ENCODE results near the gene THRB. TPM values are rescaled to one million over a fixed set of nuclear protein-coding genes. Genes with fewer than 3 reads are reported as not detected.

THRB gene
- total and polyA plus RNA-seq, 8 donors = 3.6 to 47.3 (median 14.5) TPM

DNA sequence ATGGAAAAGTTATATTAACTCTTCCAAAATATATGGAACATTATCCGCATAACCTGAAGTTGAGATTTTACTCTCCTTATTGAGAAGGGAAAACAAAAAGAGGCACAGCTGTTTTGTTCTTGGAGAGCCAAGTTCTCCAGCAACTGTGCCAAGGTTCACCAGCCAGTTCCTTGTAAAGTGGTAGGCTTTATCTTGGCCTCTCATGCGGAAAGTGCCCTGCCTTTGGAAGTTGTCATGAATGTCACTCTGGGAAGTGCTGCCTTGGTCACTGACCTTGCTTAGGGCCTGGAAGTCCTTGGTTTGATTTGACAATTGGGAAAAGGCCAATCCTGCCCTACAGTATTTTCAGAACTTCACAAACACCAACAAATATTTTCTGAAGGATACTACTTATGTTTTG lies 44.2 kb upstream of the THRB start:
- peak; percentile 81 to 83 for DNase-seq
- peak overlapping the region in 3 of 5 donors; percentile 10 to 40 (median 36) for H3K27ac ChIP-seq
- no peak overlapping the region for H3K4me3 ChIP-seq
- no peak for TF ChIP-seq EP300 (IDR thresholded peaks at IDR 0.05)
- TF ChIP-seq, protein P1, sequence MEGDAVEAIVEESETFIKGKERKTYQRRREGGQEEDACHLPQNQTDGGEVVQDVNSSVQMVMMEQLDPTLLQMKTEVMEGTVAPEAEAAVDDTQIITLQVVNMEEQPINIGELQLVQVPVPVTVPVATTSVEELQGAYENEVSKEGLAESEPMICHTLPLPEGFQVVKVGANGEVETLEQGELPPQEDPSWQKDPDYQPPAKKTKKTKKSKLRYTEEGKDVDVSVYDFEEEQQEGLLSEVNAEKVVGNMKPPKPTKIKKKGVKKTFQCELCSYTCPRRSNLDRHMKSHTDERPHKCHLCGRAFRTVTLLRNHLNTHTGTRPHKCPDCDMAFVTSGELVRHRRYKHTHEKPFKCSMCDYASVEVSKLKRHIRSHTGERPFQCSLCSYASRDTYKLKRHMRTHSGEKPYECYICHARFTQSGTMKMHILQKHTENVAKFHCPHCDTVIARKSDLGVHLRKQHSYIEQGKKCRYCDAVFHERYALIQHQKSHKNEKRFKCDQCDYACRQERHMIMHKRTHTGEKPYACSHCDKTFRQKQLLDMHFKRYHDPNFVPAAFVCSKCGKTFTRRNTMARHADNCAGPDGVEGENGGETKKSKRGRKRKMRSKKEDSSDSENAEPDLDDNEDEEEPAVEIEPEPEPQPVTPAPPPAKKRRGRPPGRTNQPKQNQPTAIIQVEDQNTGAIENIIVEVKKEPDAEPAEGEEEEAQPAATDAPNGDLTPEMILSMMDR (IDR thresholded peaks at IDR 0.05) = no peak
- no peak for TF ChIP-seq POLR2A (IDR thresholded peaks at IDR 0.05)
- peak in 2 of 3 donors; percentile 53 to 87 for TF ChIP-seq POLR2AphosphoS5 (IDR thresholded peaks at IDR 0.05)
- no peaks in the 10 kb centered on the region for H3K36me3 ChIP-seq
- WGBS, 5 donors = 32 to 57% (median 54%) methylated on average over 2 of the region's 2 CpGs
- H3K27me3 ChIP-seq = no peaks in the 10 kb centered on the region
- peaks cover 0 to 5% (median 0%) of the 10 kb centered on the region in 4 donors for H3K4me1 ChIP-seq
- intact Hi-C loops (cut with DNase I; ENCODE audit: low total_unique reads) = no loop called here
- H3K9me3 ChIP-seq = no peaks in the 10 kb centered on the region

DNA sequence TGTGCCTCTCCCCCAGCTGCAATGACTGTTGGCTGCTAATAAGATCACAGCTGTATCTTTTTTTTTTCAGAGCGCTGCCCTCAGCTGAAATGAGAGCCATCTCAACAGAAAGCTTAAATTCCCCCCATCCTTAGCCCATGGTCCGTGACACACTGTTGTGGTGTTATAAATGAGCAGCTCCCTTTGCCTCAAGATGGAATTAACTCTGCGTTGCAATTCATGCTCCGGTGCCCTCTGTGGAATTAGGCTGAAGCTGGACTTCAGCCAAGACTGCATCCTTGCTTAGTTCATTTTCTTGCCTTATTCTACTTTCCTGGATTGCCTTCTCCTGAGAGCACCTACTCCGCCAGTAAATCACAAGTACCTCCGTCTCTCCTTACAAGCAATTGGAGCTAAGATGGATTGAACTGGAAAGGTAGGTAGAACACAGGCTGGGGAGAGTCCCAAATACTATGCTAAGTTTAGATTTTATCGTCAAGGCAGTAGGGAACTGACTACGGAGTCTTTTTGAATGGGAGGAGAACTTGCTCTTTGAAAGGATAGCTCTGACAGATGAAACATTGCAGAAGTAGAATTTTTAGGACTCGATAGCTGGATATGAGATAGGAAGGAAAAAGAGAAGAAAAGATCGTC lies 39.0 kb upstream of the THRB start:
- DNase-seq = no peak
- WGBS, 5 donors = 66 to 95% (median 83%) methylated on average over 10 of the region's 10 CpGs
- Histone ChIP-seq H3K9me3 (no peaks in the 10 kb centered on the region), H3K4me1 (no peaks in the 10 kb centered on the region), H3K27me3 (no peaks in the 10 kb centered on the region), H3K36me3 (no peaks in the 10 kb centered on the region), H3K27ac (no peak overlapping the region), H3K4me3 (no peak overlapping the region)
- intact Hi-C loops (cut with DNase I; ENCODE audit: low total_unique reads) = no loop called here
- no peak for TF ChIP-seq POLR2AphosphoS5 (IDR thresholded peaks at IDR 0.05)
- TF ChIP-seq, protein P1 (IDR thresholded peaks at IDR 0.05) = no peak
- no peak for TF ChIP-seq EP300 (IDR thresholded peaks at IDR 0.05)
- no peak for TF ChIP-seq POLR2A (IDR thresholded peaks at IDR 0.05)

DNA sequence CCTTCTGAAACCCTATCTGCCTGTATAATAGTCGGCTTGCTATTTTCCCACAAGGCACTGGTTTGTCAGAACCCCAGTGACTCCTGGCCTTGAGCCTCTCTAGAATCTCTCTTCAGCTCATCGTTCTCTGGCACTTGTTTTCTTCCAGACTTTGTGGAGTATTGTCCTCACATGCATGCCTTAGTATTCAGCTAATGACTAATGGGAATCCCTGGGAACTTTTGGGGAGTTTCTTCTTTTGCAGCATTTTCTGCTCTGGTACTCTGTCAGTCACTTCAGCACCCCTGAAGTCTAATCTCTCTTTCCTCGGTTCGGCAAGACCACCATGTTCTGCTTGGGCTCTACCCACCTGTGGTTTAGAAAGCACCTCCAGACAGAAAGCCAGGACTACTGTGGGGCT lies 35.8 kb upstream of the THRB start:
- Histone ChIP-seq H3K27me3 (no peaks in the 10 kb centered on the region), H3K36me3 (no peaks in the 10 kb centered on the region), H3K27ac (no peak overlapping the region), H3K9me3 (no peaks in the 10 kb centered on the region), H3K4me1 (no peaks in the 10 kb centered on the region), H3K4me3 (no peak overlapping the region)
- no peak for DNase-seq
- 70 to 83% (median 81%) methylated on average over 4 of the region's 4 CpGs for WGBS, 5 donors
- no peak for TF ChIP-seq POLR2A (IDR thresholded peaks at IDR 0.05)
- intact Hi-C loops (cut with DNase I; ENCODE audit: low total_unique reads) = no loop called here

DNA sequence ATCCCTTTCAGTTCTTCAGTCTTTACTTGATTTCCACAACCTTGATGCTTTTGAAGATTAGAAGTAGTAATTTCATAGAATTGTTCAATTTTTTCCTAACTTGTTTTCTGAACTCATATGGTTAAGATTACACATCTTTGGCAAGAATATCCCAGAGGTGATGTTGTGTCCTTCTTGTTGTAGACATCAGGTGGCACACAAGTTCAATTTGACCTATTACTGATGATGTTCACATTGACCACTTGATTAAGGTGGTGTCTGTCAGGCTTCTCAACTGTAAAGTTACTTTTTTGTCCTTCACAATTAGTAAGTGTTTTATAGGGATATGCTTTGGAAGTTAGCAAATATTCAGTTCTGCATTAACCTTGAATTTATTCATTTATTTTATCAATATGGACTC lies 34.6 kb upstream of the THRB start:
- Histone ChIP-seq H3K27me3 (no peaks in the 10 kb centered on the region), H3K4me1 (peaks cover 0 to 5% (median 0%) of the 10 kb centered on the region in 4 donors), H3K4me3 (no peak overlapping the region), H3K27ac (no peak overlapping the region), H3K36me3 (no peaks in the 10 kb centered on the region), H3K9me3 (no peaks in the 10 kb centered on the region)
- no peak for DNase-seq
- intact Hi-C loops (cut with DNase I; ENCODE audit: low total_unique reads) = no loop called here
- no peak for TF ChIP-seq POLR2A (IDR thresholded peaks at IDR 0.05)
- TF ChIP-seq, protein P1 (IDR thresholded peaks at IDR 0.05) = no peak
- TF ChIP-seq EP300 (IDR thresholded peaks at IDR 0.05) = no peak
- no peak for TF ChIP-seq POLR2AphosphoS5 (IDR thresholded peaks at IDR 0.05)

DNA sequence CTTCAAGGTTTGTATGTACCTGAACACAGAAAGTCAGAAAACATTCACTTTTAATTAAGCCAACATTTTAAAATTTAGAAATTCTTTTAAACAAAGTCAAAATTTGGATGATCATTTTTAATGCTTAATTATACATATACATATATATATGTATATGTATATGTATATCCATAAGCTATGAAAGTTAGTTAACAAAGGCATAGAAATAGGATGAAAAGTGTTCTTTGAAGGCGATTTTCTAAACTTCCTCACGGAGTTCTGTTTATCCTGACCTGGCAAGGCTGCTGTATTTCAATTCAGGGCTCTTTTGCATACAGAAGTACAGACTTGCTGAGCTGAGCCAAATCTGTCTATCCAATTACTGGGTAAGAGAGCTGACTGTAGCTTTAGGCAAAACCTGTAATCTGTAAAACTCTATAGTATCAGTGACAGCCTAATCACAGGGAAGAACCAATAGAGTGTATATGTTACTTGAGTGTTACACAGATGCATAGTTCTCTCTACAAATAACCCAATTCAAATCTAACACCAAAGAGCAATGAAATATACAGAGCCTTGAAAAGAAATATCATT lies 32.1 kb upstream of the THRB start:
- no peak for DNase-seq
- H3K4me3 ChIP-seq = no peak overlapping the region
- H3K4me1 ChIP-seq = peaks cover 7 to 28% (median 16%) of the 10 kb centered on the region in 4 donors
- H3K27me3 ChIP-seq = peaks cover 0 to 7% (median 0%) of the 10 kb centered on the region in 3 donors
- TF ChIP-seq EP300 (IDR thresholded peaks at IDR 0.05) (no peak), POLR2AphosphoS5 (IDR thresholded peaks at IDR 0.05) (no peak), POLR2A (IDR thresholded peaks at IDR 0.05) (no peak)
- TF ChIP-seq, protein P1 (IDR thresholded peaks at IDR 0.05) = no peak
- no peaks in the 10 kb centered on the region for H3K9me3 ChIP-seq
- intact Hi-C loops (cut with DNase I; ENCODE audit: low total_unique reads) = no loop called here
- no peaks in the 10 kb centered on the region for H3K36me3 ChIP-seq
- no peak overlapping the region for H3K27ac ChIP-seq
- WGBS, 5 donors = 21 to 35% (median 28%) methylated on average over 2 of the region's 2 CpGs
